ENCODE results near the gene RTN4RL2.

GRCh38 chr11:57474017-57474802, 13.9 kb downstream of the RTN4RL2 start:
- TF ChIP-seq, protein P1, sequence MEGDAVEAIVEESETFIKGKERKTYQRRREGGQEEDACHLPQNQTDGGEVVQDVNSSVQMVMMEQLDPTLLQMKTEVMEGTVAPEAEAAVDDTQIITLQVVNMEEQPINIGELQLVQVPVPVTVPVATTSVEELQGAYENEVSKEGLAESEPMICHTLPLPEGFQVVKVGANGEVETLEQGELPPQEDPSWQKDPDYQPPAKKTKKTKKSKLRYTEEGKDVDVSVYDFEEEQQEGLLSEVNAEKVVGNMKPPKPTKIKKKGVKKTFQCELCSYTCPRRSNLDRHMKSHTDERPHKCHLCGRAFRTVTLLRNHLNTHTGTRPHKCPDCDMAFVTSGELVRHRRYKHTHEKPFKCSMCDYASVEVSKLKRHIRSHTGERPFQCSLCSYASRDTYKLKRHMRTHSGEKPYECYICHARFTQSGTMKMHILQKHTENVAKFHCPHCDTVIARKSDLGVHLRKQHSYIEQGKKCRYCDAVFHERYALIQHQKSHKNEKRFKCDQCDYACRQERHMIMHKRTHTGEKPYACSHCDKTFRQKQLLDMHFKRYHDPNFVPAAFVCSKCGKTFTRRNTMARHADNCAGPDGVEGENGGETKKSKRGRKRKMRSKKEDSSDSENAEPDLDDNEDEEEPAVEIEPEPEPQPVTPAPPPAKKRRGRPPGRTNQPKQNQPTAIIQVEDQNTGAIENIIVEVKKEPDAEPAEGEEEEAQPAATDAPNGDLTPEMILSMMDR (IDR thresholded peaks at IDR 0.05) = no peak
- TF ChIP-seq EP300 (IDR thresholded peaks at IDR 0.05) = no peak
- TF ChIP-seq POLR2A (IDR thresholded peaks at IDR 0.05) = no peak

Measured in tibial nerve (tissue), 4 donors.